Measurements from ENCODE around the gene PET100.

- TF ChIP-seq POLR2A (IDR thresholded peaks at IDR 0.05): no peak
- no peak for TF ChIP-seq CTCF (IDR thresholded peaks at IDR 0.05)
Measured at GRCh38 chr19:7635670-7636069, 6.1 kb downstream of the PET100 start.
